K562 (cell line): Measurements from ENCODE around the gene NAXD. TPM values are rescaled to one million over a fixed set of nuclear protein-coding genes. Genes with fewer than 3 reads are reported as not detected.
A peak's percentile ranks its signal among the peaks of the same experiment; 100 is the strongest.

ENCODE experiments used
- ATAC-seq: fragments of 200-7000 bp; cut with Tn5 transposase; 3 replicates; pipeline ENCODE4 v1.9.1; 2020; ENCODE audit warnings: moderate library complexity
- BruUV-seq: library from RNA; stranded (reverse); fragments of 400-500 nt; replicated peaks from 2 replicates; lab custom pipeline; 2021; lab: Mats Ljungman, UMichigan
- CTCF ChIA-PET: fragments of 300-600 bp; formaldehyde crosslinking; extraction: SDS; loops from one replicate; lab custom pipeline; 2021; ENCODE audit warnings: low intra/inter-chr PET ratio; lab: Yijun Ruan, JAX
- POLR2A ChIA-PET: fragments of 300-600, 350-650 bp; sonication (Branson Sonifier 250); formaldehyde crosslinking; extraction: SDS; loops from one replicate; lab custom pipeline; 2021; ENCODE audit warnings: antibody characterized with exemption, inconsistent platforms; lab: Yijun Ruan, JAX
- DNase-seq, 4 experiments: peaks; one replicate each; pipeline versions ENCODE4 v3.0.0 to v3.0.0-alpha.2; 2011 to 2018; ENCODE audit warnings: low spot score in 3 of 4, mixed read lengths in 3 of 4; ENCODE audit errors: extremely low read depth in 1 of 4
- FAIRE-seq: peaks from 2 replicates; lab custom pipeline; 2011; peaks lifted over from hg19 to GRCh38; lab: Jason Lieb, UNC
- H2AFZ ChIP-seq: 2 replicates; pipeline ENCODE4 v1.6.0; 2011; ENCODE audit warnings: low read depth, low read length, control low read depth, inconsistent platforms
- H3K27ac ChIP-seq: fragments of 200-600 bp; 3 replicates; pipeline ENCODE4 v1.8.0; 2011; ENCODE audit warnings: low read depth, mild to moderate bottlenecking, control low read depth, inconsistent platforms, low read length, moderate library complexity, mixed read lengths; ENCODE audit errors: extremely low read depth
- H3K27me3 ChIP-seq, 2 experiments: fragments of 300-600 bp in 1 of 2; 2 replicates in 1 of 2; 3 replicates in 1 of 2; pipeline versions ENCODE4 v1.6.0 to v1.8.0; 2011; ENCODE audit warnings: inconsistent platforms in 2 of 2, low read length in 2 of 2, mild to moderate bottlenecking in 1 of 2, mixed read lengths in 1 of 2, moderate library complexity in 1 of 2; ENCODE audit not compliant: control insufficient read depth in 2 of 2, insufficient read depth in 2 of 2
- H3K36me3 ChIP-seq: fragments of 300-600 bp; 3 replicates; pipeline ENCODE4 v1.8.0; 2011; ENCODE audit warnings: mild to moderate bottlenecking, low read length, inconsistent platforms; ENCODE audit not compliant: control insufficient read depth, insufficient read depth
- H3K4me1 ChIP-seq, 2 experiments: fragments of 200-600 bp in 1 of 2; replicated peaks in 1 of 2; 2 replicates in 1 of 2; 3 replicates in 1 of 2; pipeline versions ENCODE4 v1.5.1 to v1.8.0; 2011; ENCODE audit warnings: inconsistent platforms in 2 of 2, low read length in 2 of 2, mild to moderate bottlenecking in 1 of 2, mixed read lengths in 1 of 2, moderate library complexity in 1 of 2; ENCODE audit not compliant: control insufficient read depth in 2 of 2, insufficient read depth in 2 of 2
- H3K4me2 ChIP-seq: 2 replicates; pipeline ENCODE4 v1.6.1; 2011; ENCODE audit warnings: low read length, control low read depth, inconsistent platforms, mixed read lengths; ENCODE audit not compliant: insufficient read depth
- H3K4me3 ChIP-seq: fragments of 200-600 bp; sonication (generic), shearing (Covaris generic); 2 replicates; pipeline ENCODE4 v1.5.1; 2016; ENCODE audit warnings: control low read depth, inconsistent platforms
- H3K79me2 ChIP-seq: fragments of 200-600 bp; 3 replicates; pipeline ENCODE4 v1.8.0; 2011; ENCODE audit warnings: low read length, inconsistent platforms; ENCODE audit not compliant: control insufficient read depth, insufficient read depth
- H3K9ac ChIP-seq, 2 experiments: 2 replicates each; pipeline versions ENCODE4 v1.6.0 to v1.6.1; 2011; ENCODE audit warnings: low read depth in 2 of 2, low read length in 2 of 2, control low read depth in 1 of 2, inconsistent platforms in 1 of 2, mild to moderate bottlenecking in 1 of 2, mixed read lengths in 1 of 2; ENCODE audit not compliant: insufficient read depth in 1 of 2
- H3K9me1 ChIP-seq: one replicate; pipeline ENCODE4 v1.6.0; 2011; ENCODE audit warnings: inconsistent platforms, mild to moderate bottlenecking, low read length, moderate library complexity; ENCODE audit not compliant: control insufficient read depth, insufficient read depth
- H3K9me3 ChIP-seq: replicated peaks from 2 replicates; pipeline ENCODE4 v1.5.1; 2011; ENCODE audit warnings: low read depth, low read length, inconsistent platforms; ENCODE audit not compliant: control insufficient read depth, insufficient read depth
- H4K20me1 ChIP-seq: replicated peaks from 2 replicates; pipeline ENCODE4 v1.6.1; 2011; ENCODE audit warnings: low read length, inconsistent platforms, mixed read lengths; ENCODE audit not compliant: control insufficient read depth, insufficient read depth
- POLR2G ChIP-seq: fragments of 200-400 bp; formaldehyde crosslinking; IDR thresholded peaks from 2 replicates; pipeline ENCODE4 v1.6.1; 2017; ENCODE audit warnings: low read depth, mild to moderate bottlenecking, antibody characterized with exemption, low read length, moderate library complexity
- SUPT5H ChIP-seq: fragments of 450-650 bp; IDR thresholded peaks from 2 replicates; pipeline ENCODE4 v1.6.1; 2016
- WGBS: fragments of 100-300 bp; shearing (Covaris generic); methylation state at CpG from one replicate; pipeline ENCODE4 v1.1.6; 2016; ENCODE audit warnings: low coverage, mixed read lengths; ENCODE audit not compliant: insufficient coverage; ENCODE audit errors: missing lambda C conversion rate; 5-methylcytosine and 5-hydroxymethylcytosine counted together
- in situ Hi-C: fragments of 300-500 bp; cut with MboI; formaldehyde crosslinking; loops from 4 replicates; pipeline ENCODE4 v1.15.0; 2018; ENCODE audit warnings: inconsistent platforms, mixed read lengths
- intact Hi-C: fragments of 100-400 bp; cut with micrococcal nuclease; formaldehyde crosslinking; loops from 2 replicates; pipeline ENCODE4 v1.14.2; 2022
- polyA plus RNA-seq, 8 experiments: library from polyadenylated mRNA; depleted of rRNA in 4 of 8; stranded (reverse) in 5 of 8; unstranded in 3 of 8; fragments of >200 nt; fragmentation: Nextera tagmentation in 2 of 8; fragmentation: Illumina TruSeq in 1 of 8; extraction: Ambion mirVana in 2 of 8; extraction: Trizol in 1 of 8; gene quantifications; 2 replicates each; pipeline versions ENCODE4 v1.2.1 to v1.2.3, GENCODE V29; 2011 to 2014; ENCODE audit warnings: inconsistent platforms in 1 of 8, missing spikeins in 1 of 8
- total RNA-seq, 7 experiments: library from RNA; depleted of rRNA in 6 of 7; stranded (reverse); fragments of >200 nt in 6 of 7; fragmentation: Illumina TruSeq in 2 of 7; extraction: Trizol in 2 of 7; gene quantifications; 2 replicates each; pipeline versions ENCODE4 v1.2.1 to v1.2.3, GENCODE V29; 2011 to 2021; ENCODE audit warnings: low replicate concordance in 1 of 7
- TF ChIP-seq, protein P1 (sequence below): sonication (generic); formaldehyde crosslinking; IDR thresholded peaks from 2 replicates; pipeline ENCODE4 v1.8.0; 2022; ENCODE audit warnings: missing genetic modification reagents, mild to moderate bottlenecking, borderline replicate concordance

Gene NAXD
- total and polyA plus RNA-seq, 9 of the 15 experiments (the other 6 are each of a cell fraction or from before 2014, with no cell fraction given), result 0.59 to 20.6 (median 13.0) TPM

DNA sequence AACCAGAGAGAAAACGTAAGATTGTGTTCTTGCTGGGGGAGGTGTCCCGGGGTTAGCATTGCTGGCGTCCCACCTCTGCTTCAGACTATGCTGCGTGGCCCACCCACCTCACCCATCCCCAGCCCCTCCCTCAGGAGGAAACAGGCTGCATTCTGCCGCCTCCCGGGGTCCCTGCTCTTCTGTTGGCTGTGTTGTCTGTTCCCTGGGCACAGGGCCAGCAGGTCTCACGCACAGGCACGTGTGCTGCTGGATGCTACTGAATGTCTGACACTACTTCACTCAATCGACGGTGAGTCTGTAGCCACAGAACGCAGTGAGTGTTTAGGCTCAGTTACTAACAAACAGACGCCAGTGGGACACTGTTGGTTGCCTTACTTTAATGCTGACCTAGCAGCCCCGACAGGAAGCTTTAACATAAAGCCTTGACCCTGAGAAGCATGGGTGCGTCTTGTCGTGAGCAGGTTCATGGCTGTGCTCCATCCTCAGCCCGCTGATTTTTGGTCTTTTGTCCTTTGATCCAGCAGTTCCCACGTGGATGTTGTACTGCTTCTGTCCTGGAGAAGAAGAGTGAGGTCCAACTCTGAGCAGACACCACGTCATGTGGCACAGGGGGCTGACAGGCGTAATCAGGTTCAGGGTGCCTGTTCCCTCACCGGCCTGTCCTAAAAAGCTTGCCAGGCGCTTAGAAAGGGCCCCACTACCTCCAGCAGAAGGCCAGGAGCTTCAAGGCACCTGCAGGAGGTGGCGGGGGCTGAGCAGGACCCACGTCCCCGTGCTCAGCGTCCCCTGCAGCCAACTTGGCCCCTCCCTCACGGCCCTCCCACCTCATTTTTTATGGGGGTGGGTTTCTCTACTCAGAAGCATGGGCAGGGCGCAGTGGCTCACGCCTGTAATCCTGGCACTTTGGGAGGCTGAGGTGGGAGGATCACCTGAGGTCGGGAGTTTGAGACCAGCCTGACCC is 26.0 kb downstream of the NAXD start:
- H3K9me3 ChIP-seq, result no peaks in the 10 kb centered on the region
- CTCF ChIA-PET, result no interaction called here

More for the DNA sequence above, 26.0 kb downstream of the NAXD start:
- no peak overlapping the region for H2AFZ ChIP-seq
- H3K9ac ChIP-seq, result no peak overlapping the region
- 91% methylated on average over 18 of the region's 29 CpGs for WGBS
- no peaks in the 10 kb centered on the region for H3K79me2 ChIP-seq
- ATAC-seq, result no peak
- no peak overlapping the region for H3K4me2 ChIP-seq
- no TSS peak for BruUV-seq
- no peak for DNase-seq
- H3K4me3 ChIP-seq, result no peak overlapping the region
- H4K20me1 ChIP-seq, result no peaks in the 10 kb centered on the region
- H3K4me1 ChIP-seq, result peaks cover 0 to 10% of the 10 kb centered on the region in 2 experiments; a peak in 2 of 5 replicates
- TF ChIP-seq SUPT5H (0 out of 2 replicates have a peak, but pooled peaks have one; percentile 0), POLR2G (peak; percentile 2; the same call in 1 of the 2 replicates)
- TF ChIP-seq, protein P1, sequence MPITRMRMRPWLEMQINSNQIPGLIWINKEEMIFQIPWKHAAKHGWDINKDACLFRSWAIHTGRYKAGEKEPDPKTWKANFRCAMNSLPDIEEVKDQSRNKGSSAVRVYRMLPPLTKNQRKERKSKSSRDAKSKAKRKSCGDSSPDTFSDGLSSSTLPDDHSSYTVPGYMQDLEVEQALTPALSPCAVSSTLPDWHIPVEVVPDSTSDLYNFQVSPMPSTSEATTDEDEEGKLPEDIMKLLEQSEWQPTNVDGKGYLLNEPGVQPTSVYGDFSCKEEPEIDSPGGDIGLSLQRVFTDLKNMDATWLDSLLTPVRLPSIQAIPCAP, result no peak
- TF ChIP-seq, all 486 proteins: peak for 2
- peaks cover 80% of the 10 kb centered on the region; the same call in 2 of the 3 replicates for H3K36me3 ChIP-seq
- H3K27ac ChIP-seq, result no peak overlapping the region
- POLR2A ChIA-PET, result no interaction called here
- in situ Hi-C loops, result no loop called here
- intact Hi-C loops, result no loop called here
- no peaks in the 10 kb centered on the region for H3K27me3 ChIP-seq
- H3K9me1 ChIP-seq, result no peaks in the 10 kb centered on the region
- no peak for FAIRE-seq
